ENCODE measurements around the gene IL16.

- no peak for TF ChIP-seq CTCF (conservative IDR thresholded peaks at IDR 0.05; ENCODE audit: low read length)
- TF ChIP-seq EZH2phosphoT487 (IDR thresholded peaks at IDR 0.05; ENCODE audit: borderline replicate concordance, low read depth, low read length) = no peak
Measured at GRCh38 chr15:81323559-81323943, 126.9 kb downstream of the IL16 start.

Data from OCI-LY7 (cell line).